Limb (tissue), 2 donors: ENCODE measurements around the gene PTPRM.
A peak's percentile ranks its signal among the peaks of the same experiment; 100 is the strongest.

Experiments used
- DNase-seq, 2 donors: peaks; one replicate each; pipeline ENCODE4 v3.0.0-alpha.2; 2016; ENCODE audit errors: extremely low spot score in 2 of 2

Gene PTPRM

DNA sequence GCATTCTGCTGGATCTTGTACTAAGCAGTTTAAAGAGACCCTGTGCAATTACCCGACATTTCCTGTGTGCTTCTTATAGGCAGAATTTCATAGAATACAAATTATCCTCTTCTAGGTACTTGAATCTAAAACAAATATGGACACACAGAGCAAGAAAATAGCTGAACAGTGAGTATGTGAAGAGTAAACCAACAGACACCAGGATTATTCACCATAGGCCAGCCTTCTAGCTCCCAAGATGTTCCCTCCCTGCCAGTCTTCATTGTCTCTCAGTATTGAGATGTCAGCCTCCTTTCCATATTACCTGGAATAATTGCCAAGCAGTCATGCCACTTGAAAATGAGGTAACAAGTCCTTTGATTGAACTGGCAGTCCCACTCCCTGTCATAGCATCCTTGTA is 187.1 kb downstream of the PTPRM start:
- DNase-seq, result no peak

GRCh38 chr18:7754725-7755181 is 187.6 kb downstream of the PTPRM start:
- no peak for DNase-seq

- no peak for DNase-seq
These were observed 188.8 kb downstream of the PTPRM start for GRCh38 chr18:7755753-7756475.

GRCh38 chr18:7757175-7757574 is 190.1 kb downstream of the PTPRM start:
- DNase-seq, result no peak

DNA sequence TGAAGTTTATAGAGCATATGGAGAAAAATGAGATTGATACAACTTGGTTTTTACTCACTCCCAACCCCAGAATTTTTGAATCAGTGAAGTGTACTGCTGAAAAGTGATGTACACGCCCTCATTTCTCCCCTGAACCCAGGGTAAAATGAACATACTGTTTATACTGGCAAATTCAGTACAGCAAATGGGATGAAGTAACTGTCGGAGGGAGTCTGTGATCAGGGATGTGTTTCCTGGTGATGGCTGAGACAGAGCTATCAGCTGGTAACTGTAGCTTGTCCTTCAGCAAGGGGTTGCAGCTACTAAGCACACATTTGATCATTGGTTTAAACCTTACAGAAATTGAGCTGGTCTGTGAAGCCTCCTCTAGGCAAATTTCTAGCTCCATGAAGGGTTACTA is 191.6 kb downstream of the PTPRM start:
- DNase-seq, result no peak

GRCh38 chr18:7760967-7761948 is 194.1 kb downstream of the PTPRM start:
- no peak for DNase-seq

- no peak for DNase-seq
These were observed 197.3 kb downstream of the PTPRM start for GRCh38 chr18:7764405-7764804.

GRCh38 chr18:7766346-7766745 is 199.2 kb downstream of the PTPRM start:
- no peak for DNase-seq

- DNase-seq, result no peak
These were observed 199.7 kb downstream of the PTPRM start for GRCh38 chr18:7766817-7767216.

DNA sequence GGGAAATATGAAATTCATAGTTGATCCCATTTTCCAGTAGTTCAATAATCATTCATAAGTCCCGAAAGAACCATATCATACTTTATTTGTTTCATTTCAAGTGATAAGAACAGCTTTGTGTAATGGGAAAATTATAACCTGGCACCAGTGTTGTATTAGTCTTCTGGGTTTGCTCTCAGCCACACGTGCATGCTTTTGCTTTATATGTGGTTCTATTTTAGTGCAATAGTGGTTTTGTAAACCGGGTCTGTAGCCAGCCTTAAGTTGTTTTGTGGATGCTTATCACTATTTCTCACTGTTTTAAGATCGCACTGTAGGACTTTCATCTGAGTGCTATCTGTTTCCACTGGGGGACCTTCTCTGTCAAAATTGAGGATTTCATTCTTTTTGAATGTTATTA is 203.8 kb downstream of the PTPRM start:
- DNase-seq, result no peak

DNA sequence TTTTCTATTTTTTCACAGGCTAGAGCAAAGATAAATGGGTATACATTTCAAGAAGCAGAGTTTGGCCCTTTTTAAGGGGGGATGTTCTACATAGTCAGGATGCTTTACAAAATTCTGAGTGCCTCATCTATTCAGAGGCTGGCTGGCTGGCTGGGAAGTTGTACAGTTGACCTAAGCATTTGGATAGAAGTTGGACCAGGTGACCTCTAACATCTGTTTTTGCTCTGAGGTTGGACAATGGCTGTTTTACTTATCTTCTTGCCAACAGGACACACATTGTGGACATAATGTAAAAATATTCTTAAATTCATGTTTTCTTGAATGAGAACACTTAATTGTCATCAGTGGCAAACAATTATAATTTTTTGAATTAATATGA is 205.4 kb downstream of the PTPRM start:
- no peak for DNase-seq

- DNase-seq, result no peak
These were observed 205.8 kb downstream of the PTPRM start for GRCh38 chr18:7772951-7773350.

- DNase-seq, result no peak
These were observed 208.0 kb downstream of the PTPRM start for GRCh38 chr18:7775128-7775527.

- DNase-seq, result no peak
These were observed 208.7 kb downstream of the PTPRM start for GRCh38 chr18:7775843-7776242.

GRCh38 chr18:7778181-7778580 is 211.1 kb downstream of the PTPRM start:
- DNase-seq, result no peak

GRCh38 chr18:7779211-7779610 is 212.1 kb downstream of the PTPRM start:
- no peak for DNase-seq

DNA sequence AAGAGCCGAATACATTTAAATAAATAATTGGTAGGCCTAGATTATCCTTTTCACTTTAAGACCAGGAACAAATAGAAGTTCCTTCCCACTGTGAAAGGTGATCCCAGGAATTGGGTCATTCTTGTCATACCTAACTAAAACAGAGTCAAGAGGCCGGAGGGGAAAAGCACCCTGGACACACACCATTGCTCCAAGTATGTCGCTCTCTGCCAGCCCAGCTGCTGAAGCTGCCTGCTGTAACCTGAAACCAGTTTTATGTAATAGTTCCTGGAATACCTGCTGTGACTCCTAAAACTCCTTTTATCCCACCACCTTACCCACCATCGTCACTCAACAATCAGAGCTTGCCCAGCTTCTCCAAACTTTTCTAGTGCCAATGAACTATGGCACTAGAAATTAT is 217.1 kb downstream of the PTPRM start:
- DNase-seq, result no peak

DNA sequence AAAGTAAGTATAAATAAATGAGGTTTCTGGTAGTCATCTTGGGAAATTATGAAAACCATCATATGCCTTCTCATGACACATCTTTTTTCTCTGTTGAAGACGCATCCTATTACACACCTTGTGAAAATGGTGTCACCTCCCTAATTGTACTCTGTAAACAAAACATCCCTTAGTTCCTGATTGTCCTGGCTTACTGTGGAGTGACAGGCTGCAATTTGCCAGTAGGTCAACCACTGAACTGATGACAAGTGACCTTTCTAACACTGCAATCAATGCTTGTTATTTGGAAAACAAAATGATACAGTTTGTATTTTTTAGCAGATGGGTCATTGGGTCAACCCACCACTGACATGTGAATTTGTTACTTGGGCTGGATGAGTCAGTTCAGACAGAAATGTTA is 219.5 kb downstream of the PTPRM start:
- DNase-seq, result no peak

DNA sequence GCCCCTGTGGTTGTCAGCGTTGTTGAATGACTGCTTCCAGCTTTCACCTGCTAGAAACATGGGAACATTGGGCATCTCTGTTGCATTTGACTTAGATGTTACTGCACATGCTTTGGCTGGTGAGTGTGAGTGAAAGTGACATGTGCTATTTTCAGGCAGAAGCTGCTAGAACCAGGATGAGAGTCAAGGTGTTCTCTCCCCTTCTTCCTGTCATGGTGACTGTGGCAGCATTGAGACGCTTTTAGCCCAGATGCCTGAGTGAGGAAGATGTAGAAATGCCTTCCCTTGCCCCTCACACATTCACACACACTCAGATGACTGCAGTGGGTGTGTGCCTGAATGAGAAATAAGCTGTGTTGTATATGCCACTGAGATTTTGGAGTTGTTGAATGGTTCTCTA is 220.2 kb downstream of the PTPRM start:
- no peak for DNase-seq

DNA sequence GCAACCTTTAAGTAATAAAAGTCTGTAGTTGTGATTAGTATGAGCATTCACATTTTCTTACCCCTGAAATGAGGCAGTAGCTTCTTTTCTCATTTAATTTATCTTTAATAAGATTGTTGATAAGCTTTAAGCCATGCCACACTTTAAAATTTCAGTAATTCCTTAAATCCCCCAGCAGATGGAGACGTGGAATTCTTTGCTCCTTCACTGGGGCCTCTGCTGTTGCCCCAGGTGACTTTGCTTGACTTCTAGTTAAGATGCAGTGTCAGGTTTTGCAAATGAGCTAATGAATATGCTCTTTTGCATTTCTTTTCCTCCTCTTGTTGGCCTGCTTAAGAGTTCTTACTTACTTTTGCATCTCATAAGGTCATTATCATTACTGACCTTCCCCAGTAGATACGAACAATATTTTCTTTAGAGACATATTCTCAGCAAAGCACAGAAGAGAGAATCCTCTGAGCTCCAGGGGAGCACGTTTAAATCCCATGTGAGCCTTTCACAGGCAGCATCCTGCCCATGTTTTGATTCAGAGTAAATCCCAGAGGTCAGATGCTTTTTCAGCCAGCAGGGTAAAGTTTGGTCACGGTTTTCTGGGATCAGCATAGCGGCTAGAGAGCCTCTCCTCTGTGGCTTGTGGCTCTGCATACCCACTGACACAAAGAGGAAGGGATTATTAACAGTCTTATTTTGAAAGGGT is 222.9 kb downstream of the PTPRM start:
- DNase-seq, result peak; percentile 36 to 40

GRCh38 chr18:7793100-7793499 is 226.0 kb downstream of the PTPRM start:
- no peak for DNase-seq

- no peak for DNase-seq
These were observed 236.9 kb downstream of the PTPRM start for GRCh38 chr18:7803956-7804469.
